ENCODE measurements around the gene ALG11.
A peak's percentile ranks its signal among the peaks of the same experiment; 100 is the strongest.

The ALG11 gene

DNA sequence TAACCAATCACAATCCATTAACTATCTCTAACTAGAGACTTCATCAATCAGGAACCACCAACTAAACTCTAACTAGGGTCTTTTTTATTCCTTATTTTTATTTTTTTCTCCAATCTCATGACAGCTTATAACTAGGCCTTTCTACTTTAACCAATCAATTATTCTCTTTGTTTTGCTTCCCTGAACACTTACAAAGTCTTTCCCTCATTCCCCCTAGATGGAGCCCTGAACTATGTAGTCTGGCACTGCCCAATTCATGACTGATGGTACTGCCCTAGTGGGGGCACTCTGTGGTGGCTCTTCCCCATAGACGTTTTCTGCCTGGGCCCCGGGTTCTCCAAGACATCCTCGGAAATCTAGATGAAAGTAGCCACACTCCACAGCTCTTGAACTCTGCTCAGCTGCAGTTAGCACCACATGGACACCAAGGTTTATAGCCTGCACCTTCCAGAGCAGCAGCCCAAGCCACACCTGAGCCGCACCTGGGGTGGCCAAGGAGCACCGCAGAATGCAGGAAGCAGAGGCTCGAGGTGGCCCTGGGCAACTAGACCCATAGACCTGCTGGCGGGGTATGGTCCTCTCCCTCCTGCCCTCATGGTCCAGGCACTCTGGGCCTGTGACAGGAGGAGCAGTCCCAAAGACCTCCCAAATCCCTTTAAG is 7.6 kb upstream of the ALG11 start:
- no peak overlapping the region for H3K4me3 ChIP-seq (replicated peaks; ENCODE audit: low read depth, low read length)
- TF ChIP-seq, protein P1, sequence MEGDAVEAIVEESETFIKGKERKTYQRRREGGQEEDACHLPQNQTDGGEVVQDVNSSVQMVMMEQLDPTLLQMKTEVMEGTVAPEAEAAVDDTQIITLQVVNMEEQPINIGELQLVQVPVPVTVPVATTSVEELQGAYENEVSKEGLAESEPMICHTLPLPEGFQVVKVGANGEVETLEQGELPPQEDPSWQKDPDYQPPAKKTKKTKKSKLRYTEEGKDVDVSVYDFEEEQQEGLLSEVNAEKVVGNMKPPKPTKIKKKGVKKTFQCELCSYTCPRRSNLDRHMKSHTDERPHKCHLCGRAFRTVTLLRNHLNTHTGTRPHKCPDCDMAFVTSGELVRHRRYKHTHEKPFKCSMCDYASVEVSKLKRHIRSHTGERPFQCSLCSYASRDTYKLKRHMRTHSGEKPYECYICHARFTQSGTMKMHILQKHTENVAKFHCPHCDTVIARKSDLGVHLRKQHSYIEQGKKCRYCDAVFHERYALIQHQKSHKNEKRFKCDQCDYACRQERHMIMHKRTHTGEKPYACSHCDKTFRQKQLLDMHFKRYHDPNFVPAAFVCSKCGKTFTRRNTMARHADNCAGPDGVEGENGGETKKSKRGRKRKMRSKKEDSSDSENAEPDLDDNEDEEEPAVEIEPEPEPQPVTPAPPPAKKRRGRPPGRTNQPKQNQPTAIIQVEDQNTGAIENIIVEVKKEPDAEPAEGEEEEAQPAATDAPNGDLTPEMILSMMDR (IDR thresholded peaks at IDR 0.05; ENCODE audit: low read depth, low read length, missing control alignments), result no peak
- no peak for DNase-seq (ENCODE audit: extremely low read depth, low read depth)

DNA sequence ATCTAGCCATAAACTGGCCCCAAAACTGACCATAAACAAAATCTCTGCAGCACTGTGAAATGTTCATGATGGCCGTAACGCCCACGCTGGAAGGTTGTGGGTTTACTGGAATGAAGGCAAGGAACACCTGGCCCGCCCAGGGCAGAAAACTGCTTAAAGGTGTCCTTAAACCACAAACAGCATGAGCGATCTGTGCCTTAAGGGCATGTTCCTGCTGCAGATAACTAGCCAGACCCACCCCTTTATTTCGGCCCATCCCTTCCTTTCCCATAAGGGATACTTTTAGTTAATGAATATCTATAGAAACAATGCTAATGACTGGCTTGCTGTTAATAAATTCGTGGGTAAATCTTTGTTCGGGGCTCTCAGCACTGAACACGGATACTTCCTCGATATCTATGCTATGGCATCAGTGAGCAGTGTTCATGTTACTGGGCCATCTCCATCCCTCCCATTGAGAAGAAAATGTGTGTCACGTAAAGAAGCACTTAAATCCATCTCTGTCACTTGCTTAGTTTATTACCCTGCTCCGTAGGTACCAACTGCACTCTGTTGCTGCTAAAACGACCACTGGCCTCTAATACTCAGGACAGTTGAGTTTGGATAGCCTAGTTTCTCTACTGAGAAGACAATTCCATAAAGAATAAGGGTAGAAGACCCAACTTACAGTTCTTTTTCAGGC is 6.2 kb upstream of the ALG11 start:
- no peak for DNase-seq (ENCODE audit: extremely low read depth, low read depth)
- no peak overlapping the region for H3K4me3 ChIP-seq (replicated peaks; ENCODE audit: low read depth, low read length)
- TF ChIP-seq, protein P1 (IDR thresholded peaks at IDR 0.05; ENCODE audit: low read depth, low read length, missing control alignments), result no peak

- TF ChIP-seq, protein P1 (IDR thresholded peaks at IDR 0.05; ENCODE audit: low read depth, low read length, missing control alignments), result no peak
- no peak for DNase-seq (ENCODE audit: extremely low read depth, low read depth)
Observed at GRCh38 chr13:52006523-52007245, 5.5 kb upstream of the ALG11 start.

GRCh38 chr13:52009946-52010345 is 2.3 kb upstream of the ALG11 start:
- TF ChIP-seq, protein P1 (IDR thresholded peaks at IDR 0.05; ENCODE audit: low read depth, low read length, missing control alignments), result no peak
- no peak for DNase-seq (ENCODE audit: extremely low read depth, low read depth)
- H3K4me3 ChIP-seq (replicated peaks; ENCODE audit: low read depth, low read length), result no peak overlapping the region

More at GRCh38 chr13:52006523-52007245, 5.5 kb upstream of the ALG11 start:
- no peak overlapping the region for H3K4me3 ChIP-seq (replicated peaks; ENCODE audit: low read depth, low read length)

GRCh38 chr13:52010890-52011631 is 1.1 kb upstream of the ALG11 start, which contains the start of gene ATP7B:
ATP7B (minus strand) TSS chr13:52011450; CDS start chr13:52011337, 113 bp downstream.
- H3K4me3 ChIP-seq (replicated peaks; ENCODE audit: low read depth, low read length), result peak within 1 kb of the TSS; percentile 71
- TF ChIP-seq, protein P1 (IDR thresholded peaks at IDR 0.05; ENCODE audit: low read depth, low read length, missing control alignments), result no peak
- no peak for DNase-seq (ENCODE audit: extremely low read depth, low read depth)

- peak overlapping the region; percentile 71 for H3K4me3 ChIP-seq (replicated peaks; ENCODE audit: low read depth, low read length)
- DNase-seq (ENCODE audit: extremely low read depth, low read depth), result no peak
- TF ChIP-seq, protein P1 (IDR thresholded peaks at IDR 0.05; ENCODE audit: low read depth, low read length, missing control alignments), result no peak
Observed at GRCh38 chr13:52012512-52012836, 276 bp downstream of the ALG11 start.

All from HFF-Myc (cell line).